ENCODE data around the gene NDC1.

GRCh38 chr1:53716150-53716549 is 121.9 kb downstream of the NDC1 start:
- TF ChIP-seq CTCF (IDR thresholded peaks at IDR 0.05) (no peak), ZFX (IDR thresholded peaks at IDR 0.05; ENCODE audit: borderline replicate concordance) (no peak)
